ENCODE data around the gene CFAP53. TPM values are rescaled to one million over a fixed set of nuclear protein-coding genes. Genes with fewer than 3 reads are reported as not detected.

Gene CFAP53
- total and polyA plus RNA-seq, 2 of the 13 experiments (the other 11 are each of a cell fraction or from before 2014, with no cell fraction given): 0.05 to 0.07 TPM

- TF ChIP-seq HMG20A (CRISPR knock-in tag; IDR thresholded peaks at IDR 0.05; ENCODE audit: borderline replicate concordance) (no peak), ZFP90 (CRISPR knock-in tag; IDR thresholded peaks at IDR 0.05; ENCODE audit: borderline replicate concordance) (peak; percentile 47; the same call in 1 of the 2 replicates), TFE3 (CRISPR knock-in tag; IDR thresholded peaks at IDR 0.05) (peak; percentile 45; the same call in 1 of the 2 replicates), ZNF629 (CRISPR knock-in tag; conservative IDR thresholded peaks at IDR 0.05) (no peak), TARDBP (CRISPR knock-in tag; IDR thresholded peaks at IDR 0.05) (peak; percentile 85), NR0B2 (CRISPR knock-in tag; IDR thresholded peaks at IDR 0.05) (peak; percentile 52; the same call in 1 of the 2 replicates), ZNF777 (CRISPR knock-in tag; IDR thresholded peaks at IDR 0.05) (peak; percentile 41), ZMYM2 (CRISPR knock-in tag; IDR thresholded peaks at IDR 0.05) (no peak), ZNF780A (CRISPR knock-in tag; IDR thresholded peaks at IDR 0.05) (no peak), KDM4B (CRISPR knock-in tag; IDR thresholded peaks at IDR 0.05) (peak; percentile 50; the same call in 1 of the 2 replicates), MEF2D (CRISPR knock-in tag; IDR thresholded peaks at IDR 0.05) (peak; percentile 51), ZNF770 (CRISPR knock-in tag; IDR thresholded peaks at IDR 0.05) (peak; percentile 70), ZNF329 (CRISPR knock-in tag; IDR thresholded peaks at IDR 0.05; ENCODE audit: low read depth) (0 out of 2 replicates have a peak, but pooled peaks have one; percentile 60), NBN (conservative IDR thresholded peaks at IDR 0.05) (no peak), TEF (CRISPR knock-in tag; IDR thresholded peaks at IDR 0.05) (no peak), JARID2 (CRISPR knock-in tag; IDR thresholded peaks at IDR 0.05; ENCODE audit: insufficient replicate concordance) (peak; percentile 68), ATAD3A (CRISPR knock-in tag; IDR thresholded peaks at IDR 0.05) (no peak), TFDP2 (CRISPR knock-in tag; IDR thresholded peaks at IDR 0.05) (peak; percentile 89), ONECUT2 (CRISPR knock-in tag; IDR thresholded peaks at IDR 0.05) (0 out of 2 replicates have a peak, but pooled peaks have one; percentile 19), MXD3 (CRISPR knock-in tag; IDR thresholded peaks at IDR 0.05) (peak; percentile 43; the same call in 1 of the 2 replicates), JUNB (CRISPR knock-in tag; IDR thresholded peaks at IDR 0.05; ENCODE audit: borderline replicate concordance) (no peak), STAT5B (CRISPR knock-in tag; IDR thresholded peaks at IDR 0.05) (0 out of 2 replicates have a peak, but pooled peaks have one; percentile 14), CBFB (CRISPR knock-in tag; IDR thresholded peaks at IDR 0.05) (peak; percentile 24; the same call in 1 of the 2 replicates), RBM22 (optimal IDR thresholded peaks at IDR 0.05; ENCODE audit: low read length) (no peak)
Measured at GRCh38 chr18:50281295-50281971, 15.1 kb upstream of the CFAP53 start, which contains the start of gene MBD1 (continued).
